ENCODE results near the gene P2RY2.

Gene P2RY2

GRCh38 chr11:73215191-73216134 lies 2.6 kb upstream of the P2RY2 start:
- no peak overlapping the region for H3K4me3 ChIP-seq (ENCODE audit: low read depth, low read length)
- no peak for DNase-seq (ENCODE audit: low read depth)
- TF ChIP-seq CTCF (IDR thresholded peaks at IDR 0.05; ENCODE audit: control insufficient read depth, extremely low read depth, insufficient read depth) = no peak

GRCh38 chr11:73216465-73216864 lies 1.6 kb upstream of the P2RY2 start:
- no peak for DNase-seq (ENCODE audit: low read depth)
- TF ChIP-seq CTCF (IDR thresholded peaks at IDR 0.05; ENCODE audit: control insufficient read depth, extremely low read depth, insufficient read depth) = no peak
- no peak overlapping the region for H3K4me3 ChIP-seq (ENCODE audit: low read depth, low read length)

GRCh38 chr11:73217131-73217809 lies 811 bp upstream of the P2RY2 start:
- TF ChIP-seq CTCF (IDR thresholded peaks at IDR 0.05; ENCODE audit: control insufficient read depth, extremely low read depth, insufficient read depth) = no peak
- no peak for DNase-seq (ENCODE audit: low read depth)
- H3K4me3 ChIP-seq (ENCODE audit: low read depth, low read length) = no peak overlapping the region

- TF ChIP-seq CTCF (IDR thresholded peaks at IDR 0.05; ENCODE audit: control insufficient read depth, extremely low read depth, insufficient read depth) = no peak
- DNase-seq (ENCODE audit: low read depth) = no peak
- H3K4me3 ChIP-seq (ENCODE audit: low read depth, low read length) = peak overlapping the region; percentile 36
Observed at GRCh38 chr11:73217810-73218105, 323 bp upstream of the P2RY2 start.

DNA sequence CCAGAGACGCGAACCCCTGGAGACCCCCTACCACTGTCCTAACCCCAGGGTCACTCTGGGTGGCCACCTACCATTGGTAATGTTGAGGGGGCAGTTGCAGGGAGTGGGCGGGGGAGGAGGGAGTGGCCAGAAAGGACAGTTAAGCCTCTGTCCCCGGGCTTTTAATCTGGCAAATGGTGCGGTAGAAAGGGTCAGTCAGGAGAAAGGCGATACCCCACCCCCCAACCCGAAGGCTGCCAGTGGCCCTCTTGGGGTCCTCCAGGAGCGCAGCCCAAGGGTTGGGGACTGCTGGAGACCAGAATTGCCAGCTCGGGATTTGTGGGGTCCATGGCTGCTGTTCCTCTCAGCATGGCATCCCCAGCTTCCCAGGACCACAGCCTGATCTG lies 742 bp downstream of the P2RY2 start:
- no peak for TF ChIP-seq CTCF (IDR thresholded peaks at IDR 0.05; ENCODE audit: control insufficient read depth, extremely low read depth, insufficient read depth)
- no peak for DNase-seq (ENCODE audit: low read depth)
- H3K4me3 ChIP-seq (ENCODE audit: low read depth, low read length) = peak overlapping the region; percentile 36

DNA sequence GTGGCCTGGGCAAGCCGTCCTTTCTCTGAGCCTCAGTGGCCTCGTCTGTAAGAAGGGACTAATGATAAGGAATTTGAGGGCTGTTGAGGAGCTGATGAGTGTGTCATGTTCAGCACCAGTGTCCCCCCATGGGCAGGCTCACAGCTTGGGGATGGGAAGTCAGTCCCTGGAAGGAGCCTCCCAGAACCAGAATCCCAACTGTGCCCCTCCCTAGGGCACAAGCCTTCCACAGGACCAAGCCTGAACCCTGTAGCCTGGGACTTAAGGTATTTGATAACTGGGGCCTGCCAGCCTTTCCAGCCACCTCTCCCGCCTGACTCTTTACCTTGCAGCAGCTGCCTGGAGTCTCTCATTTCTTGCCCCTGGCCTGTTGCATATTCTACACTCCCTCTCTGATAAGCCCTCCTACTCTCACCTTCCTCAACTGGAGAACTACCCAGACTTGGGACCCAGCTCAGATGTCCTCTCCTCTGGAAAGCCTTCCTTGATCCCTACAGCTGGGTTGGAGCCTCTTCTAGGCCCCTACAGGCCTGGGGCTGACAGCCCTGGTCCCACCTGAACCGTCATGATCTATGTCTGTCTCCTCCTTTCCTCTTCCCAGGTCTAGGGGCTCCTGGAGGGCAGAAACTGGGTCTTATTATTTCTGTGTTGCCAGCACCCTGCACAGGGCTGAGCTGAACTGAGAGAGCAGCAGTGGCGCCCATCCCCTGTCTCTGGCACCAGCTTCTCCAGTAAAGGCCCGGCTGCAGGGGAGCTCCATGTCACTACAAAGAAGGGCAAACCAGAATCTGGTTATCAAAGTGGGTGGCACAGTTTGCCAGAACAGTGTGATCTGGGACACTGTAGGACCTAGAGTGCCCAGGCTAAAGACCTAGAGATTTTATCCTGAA lies 1.6 kb downstream of the P2RY2 start:
- no peak overlapping the region for H3K4me3 ChIP-seq (ENCODE audit: low read depth, low read length)
- TF ChIP-seq CTCF (IDR thresholded peaks at IDR 0.05; ENCODE audit: control insufficient read depth, extremely low read depth, insufficient read depth) = no peak
- DNase-seq (ENCODE audit: low read depth) = no peak
